Peyer's patch (tissue), 4 donors: ENCODE results near the gene SLC66A2. TPM values are rescaled to one million over a fixed set of nuclear protein-coding genes. Genes with fewer than 3 reads are reported as not detected.

Experiments
- DNase-seq, 3 donors: peaks; one replicate each; pipeline ENCODE4 v3.0.0-alpha.2; 2017 to 2019
- H3K27ac ChIP-seq, 4 donors: fragments of 200-600 bp; sonication (generic); one replicate each; pipeline ENCODE4 v1.5.1; 2016 to 2019
- H3K27me3 ChIP-seq, 2 donors: fragments of 200-600 bp; sonication (generic); one replicate each; pipeline ENCODE4 v1.5.1; 2019
- H3K36me3 ChIP-seq, 3 donors: fragments of 200-600 bp; sonication (generic); one replicate each; pipeline ENCODE4 v1.5.1; 2016 to 2019
- H3K4me1 ChIP-seq, 4 donors: fragments of 200-600 bp; sonication (generic); one replicate each; pipeline ENCODE4 v1.5.1; 2016 to 2019
- H3K4me3 ChIP-seq, 4 donors: fragments of 200-600 bp; sonication (generic); 1 replicate in 3 of 4; 2 replicates in 1 of 4; pipeline ENCODE4 v1.5.1; 2016 to 2019; ENCODE audit warnings: mild to moderate bottlenecking in 1 of 4
- H3K9me3 ChIP-seq, 4 donors: fragments of 200-600 bp; sonication (generic); one replicate each; pipeline ENCODE4 v1.5.1; 2016 to 2019; ENCODE audit warnings: mild to moderate bottlenecking in 1 of 4
- POLR2A ChIP-seq, 2 donors: fragments of 450-650 bp; IDR thresholded peaks; one replicate each; pipeline ENCODE4 v1.5.1; 2017; ENCODE audit warnings: antibody characterized with exemption in 2 of 2, mild to moderate bottlenecking in 2 of 2, moderate library complexity in 2 of 2
- total RNA-seq, 4 donors: library from RNA; depleted of rRNA; stranded (reverse); fragments of >200 nt; gene quantifications; one replicate each; pipeline ENCODE4 v1.1.0, GENCODE V29; 2016
- TF ChIP-seq, protein P1 (sequence below), 6 experiments: fragments of 450-650 bp in 4 of 6; fragments of 200-600 bp in 2 of 6; sonication (generic) in 1 of 6; IDR thresholded peaks; one replicate each; pipeline ENCODE4 v1.5.1; 2017 to 2019; ENCODE audit warnings: antibody characterized with exemption in 6 of 6, mild to moderate bottlenecking in 3 of 6, moderate library complexity in 1 of 6

Gene SLC66A2
- total RNA-seq, 4 donors from 2014 or later: 28.0 to 41.4 (median 34.9) TPM

DNA sequence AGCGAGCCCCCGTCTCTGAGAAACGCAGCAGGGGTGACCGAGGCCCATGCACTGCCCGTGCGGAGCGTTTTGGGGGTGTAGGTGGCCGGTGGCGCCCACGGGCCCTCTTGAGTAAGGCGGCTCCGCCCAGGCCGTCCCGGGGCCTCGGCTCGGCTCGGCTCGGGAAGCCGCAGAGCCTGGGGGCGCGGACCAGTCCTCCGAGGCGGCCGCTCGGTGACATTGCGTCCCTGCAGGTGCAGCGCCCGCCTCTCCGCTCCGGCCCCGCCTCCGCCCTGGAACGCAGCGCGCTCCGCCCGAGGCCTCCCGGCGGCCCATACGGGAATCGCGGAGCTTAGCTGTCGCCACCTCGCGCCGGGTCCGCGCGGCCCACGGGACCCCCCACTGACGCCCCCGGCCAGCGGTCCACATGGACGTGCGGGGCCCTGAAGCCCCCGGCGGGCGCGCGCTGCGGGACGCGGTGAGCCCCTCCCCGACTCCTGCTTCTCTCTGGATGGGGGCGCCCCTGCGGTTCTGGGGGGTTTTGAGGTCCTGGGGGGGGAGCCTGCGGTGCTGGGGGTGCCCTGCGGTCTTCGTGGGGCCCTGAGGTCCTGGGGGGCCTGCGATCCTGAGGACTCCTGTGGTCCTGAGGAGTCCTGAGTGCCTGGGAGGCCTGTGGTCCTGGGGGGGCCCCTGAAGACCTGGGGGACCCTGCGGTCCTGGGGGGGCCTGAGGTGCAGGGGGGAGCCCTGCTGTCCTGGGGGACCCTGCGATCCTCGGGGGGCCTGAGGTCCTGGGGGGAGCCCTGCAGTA lies 13.1 kb upstream of the SLC66A2 start, which contains the start of gene HSBP1L1:
Gene HSBP1L1 (plus strand): TSS at position 314 of the 789 bp plus-strand sequence. CDS start 93 bp downstream, at position 407.
- H3K27me3 ChIP-seq: no peaks in the 10 kb centered on the region
- TF ChIP-seq, protein P1, sequence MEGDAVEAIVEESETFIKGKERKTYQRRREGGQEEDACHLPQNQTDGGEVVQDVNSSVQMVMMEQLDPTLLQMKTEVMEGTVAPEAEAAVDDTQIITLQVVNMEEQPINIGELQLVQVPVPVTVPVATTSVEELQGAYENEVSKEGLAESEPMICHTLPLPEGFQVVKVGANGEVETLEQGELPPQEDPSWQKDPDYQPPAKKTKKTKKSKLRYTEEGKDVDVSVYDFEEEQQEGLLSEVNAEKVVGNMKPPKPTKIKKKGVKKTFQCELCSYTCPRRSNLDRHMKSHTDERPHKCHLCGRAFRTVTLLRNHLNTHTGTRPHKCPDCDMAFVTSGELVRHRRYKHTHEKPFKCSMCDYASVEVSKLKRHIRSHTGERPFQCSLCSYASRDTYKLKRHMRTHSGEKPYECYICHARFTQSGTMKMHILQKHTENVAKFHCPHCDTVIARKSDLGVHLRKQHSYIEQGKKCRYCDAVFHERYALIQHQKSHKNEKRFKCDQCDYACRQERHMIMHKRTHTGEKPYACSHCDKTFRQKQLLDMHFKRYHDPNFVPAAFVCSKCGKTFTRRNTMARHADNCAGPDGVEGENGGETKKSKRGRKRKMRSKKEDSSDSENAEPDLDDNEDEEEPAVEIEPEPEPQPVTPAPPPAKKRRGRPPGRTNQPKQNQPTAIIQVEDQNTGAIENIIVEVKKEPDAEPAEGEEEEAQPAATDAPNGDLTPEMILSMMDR (IDR thresholded peaks at IDR 0.05): peak in 4 of 6 experiments; percentile 34 to 72 (median 62)
- peak; percentile 52 to 54 for TF ChIP-seq POLR2A (IDR thresholded peaks at IDR 0.05)
- peak within 1 kb of the TSS; percentile 54 to 88 (median 72) for H3K4me3 ChIP-seq
- H3K4me1 ChIP-seq: peaks cover 0 to 44% (median 12%) of the 10 kb centered on the region in 4 donors
- H3K36me3 ChIP-seq: peaks cover 0 to 21% (median 0%) of the 10 kb centered on the region in 3 donors
- H3K27ac ChIP-seq: peak within 1 kb of the TSS; percentile 66 to 93 (median 83)
- peak; percentile 65 to 89 (median 87) for DNase-seq
- no peaks in the 10 kb centered on the region for H3K9me3 ChIP-seq

- Histone ChIP-seq H3K4me3 (peak overlapping the region; percentile 54 to 88 (median 72)), H3K36me3 (peaks cover 0 to 18% (median 0%) of the 10 kb centered on the region in 3 donors), H3K4me1 (peaks cover 0 to 44% (median 12%) of the 10 kb centered on the region in 4 donors), H3K9me3 (no peaks in the 10 kb centered on the region), H3K27ac (peak overlapping the region; percentile 66 to 93 (median 83)), H3K27me3 (no peaks in the 10 kb centered on the region)
- TF ChIP-seq, protein P1 (IDR thresholded peaks at IDR 0.05): no peak
- TF ChIP-seq POLR2A (IDR thresholded peaks at IDR 0.05): no peak
- peak in 1 of 3 donors; percentile 47 for DNase-seq
Observed at GRCh38 chr18:79963658-79964329, 12.3 kb upstream of the SLC66A2 start.

- H3K4me1 ChIP-seq: peaks cover 0 to 44% (median 12%) of the 10 kb centered on the region in 4 donors
- H3K4me3 ChIP-seq: peak overlapping the region in 1 of 4 donors; percentile 10
- peak in 2 of 3 donors; percentile 68 to 73 for DNase-seq
- H3K27me3 ChIP-seq: no peaks in the 10 kb centered on the region
- peaks cover 0 to 11% (median 0%) of the 10 kb centered on the region in 3 donors for H3K36me3 ChIP-seq
- no peaks in the 10 kb centered on the region for H3K9me3 ChIP-seq
- no peak overlapping the region for H3K27ac ChIP-seq
- TF ChIP-seq, protein P1 (IDR thresholded peaks at IDR 0.05): peak in 1 of 6 experiments; percentile 24
- no peak for TF ChIP-seq POLR2A (IDR thresholded peaks at IDR 0.05)
Observed at GRCh38 chr18:79962835-79963657, 11.6 kb upstream of the SLC66A2 start.

GRCh38 chr18:79962311-79962710 lies 10.9 kb upstream of the SLC66A2 start:
- no peaks in the 10 kb centered on the region for H3K27me3 ChIP-seq
- peaks cover 0 to 3% (median 0%) of the 10 kb centered on the region in 3 donors for H3K36me3 ChIP-seq
- no peaks in the 10 kb centered on the region for H3K9me3 ChIP-seq
- DNase-seq: peak in 1 of 3 donors; percentile 36
- no peak overlapping the region for H3K27ac ChIP-seq
- TF ChIP-seq POLR2A (IDR thresholded peaks at IDR 0.05): no peak
- TF ChIP-seq, protein P1 (IDR thresholded peaks at IDR 0.05): no peak
- H3K4me1 ChIP-seq: peaks cover 0 to 44% (median 12%) of the 10 kb centered on the region in 4 donors
- no peak overlapping the region for H3K4me3 ChIP-seq
